Breast epithelium (tissue), 3 donors: ENCODE measurements around the gene CTSH.

ENCODE experiments used
- CTCF ChIP-seq, 3 donors: fragments of 450-650 bp; IDR thresholded peaks; one replicate each; pipeline ENCODE4 v1.5.1; 2016 to 2017; ENCODE audit warnings: antibody characterized with exemption in 3 of 3, mild to moderate bottlenecking in 3 of 3, moderate library complexity in 3 of 3
- POLR2A ChIP-seq: fragments of 450-650 bp; IDR thresholded peaks from one replicate; pipeline ENCODE4 v1.6.1; 2016; ENCODE audit warnings: antibody characterized with exemption, mild to moderate bottlenecking, moderate library complexity

- TF ChIP-seq POLR2A, result no peak
- TF ChIP-seq CTCF (IDR thresholded peaks at IDR 0.05), result no peak
Measured at GRCh38 chr15:78881681-78882080, 63.2 kb downstream of the CTSH start.
